ENCODE results near the gene CBFA2T2.

- no peak for TF ChIP-seq POLR2AphosphoS5 (IDR thresholded peaks at IDR 0.05; ENCODE audit: low read depth, low read length)
- no peak for TF ChIP-seq FOXP2 (optimal IDR thresholded peaks at IDR 0.05; ENCODE audit: borderline replicate concordance, extremely low read depth, extremely low read length, insufficient read depth)
These were observed 23.6 kb upstream of the CBFA2T2 start for GRCh38 chr20:33466303-33466646.

All from PFSK-1 (cell line).